Vagina (tissue), 2 donors: ENCODE data around the gene MRNIP. TPM values are rescaled to one million over a fixed set of nuclear protein-coding genes. Genes with fewer than 3 reads are reported as not detected.

Experiments
- DNase-seq, 2 donors: peaks; one replicate each; pipeline ENCODE4 v3.0.0-alpha.2; 2017; ENCODE audit errors: extremely low spot score in 2 of 2
- H3K27ac ChIP-seq: fragments of 200-600 bp; sonication (generic); one replicate; pipeline ENCODE4 v1.5.1; 2019
- H3K27me3 ChIP-seq: fragments of 200-600 bp; sonication (generic); one replicate; pipeline ENCODE4 v1.5.1; 2019
- H3K36me3 ChIP-seq, 2 donors: fragments of 200-600 bp; sonication (generic); one replicate each; pipeline ENCODE4 v1.5.1; 2017 to 2019
- H3K4me1 ChIP-seq: fragments of 200-600 bp; sonication (generic); one replicate; pipeline ENCODE4 v1.5.1; 2019
- H3K4me3 ChIP-seq, 2 donors: fragments of 200-600 bp; sonication (generic); 1 replicate in 1 of 2; 2 replicates in 1 of 2; pipeline ENCODE4 v1.5.1; 2016 to 2019
- H3K9me3 ChIP-seq: fragments of 200-600 bp; sonication (generic); one replicate; pipeline ENCODE4 v1.5.1; 2019
- POLR2A ChIP-seq, 2 donors: fragments of 450-650 bp; IDR thresholded peaks; one replicate each; pipeline ENCODE4 v1.6.1; 2017; ENCODE audit warnings: antibody characterized with exemption in 2 of 2, mild to moderate bottlenecking in 2 of 2, moderate library complexity in 2 of 2
- POLR2AphosphoS5 ChIP-seq, 2 donors: sonication (generic); formaldehyde crosslinking; IDR thresholded peaks; one replicate each; pipeline ENCODE4 v1.9.0; 2017; ENCODE audit warnings: antibody characterized with exemption in 2 of 2, mild to moderate bottlenecking in 2 of 2, low read depth in 1 of 2; ENCODE audit not compliant: insufficient read depth in 1 of 2
- intact Hi-C: fragments of 100-400 bp; cut with DNase I; formaldehyde crosslinking; loops from one replicate; pipeline ENCODE4 v1.15.1; 2023
- total RNA-seq: library from RNA; depleted of rRNA; stranded (reverse); fragments of >200 nt; gene quantifications from one replicate; pipeline ENCODE4 v1.2.3, GENCODE V29; 2016
- TF ChIP-seq, protein P1 (sequence below), 3 experiments: fragments of 450-650 bp in 2 of 3; fragments of 200-600 bp in 1 of 3; sonication (generic) in 1 of 3; IDR thresholded peaks; one replicate each; pipeline ENCODE4 v1.5.1; 2017 to 2019; ENCODE audit warnings: antibody characterized with exemption in 3 of 3, mild to moderate bottlenecking in 2 of 3, moderate library complexity in 2 of 3

The MRNIP gene
- total RNA-seq, 1 donor from 2014 or later, result 53.8 TPM

DNA sequence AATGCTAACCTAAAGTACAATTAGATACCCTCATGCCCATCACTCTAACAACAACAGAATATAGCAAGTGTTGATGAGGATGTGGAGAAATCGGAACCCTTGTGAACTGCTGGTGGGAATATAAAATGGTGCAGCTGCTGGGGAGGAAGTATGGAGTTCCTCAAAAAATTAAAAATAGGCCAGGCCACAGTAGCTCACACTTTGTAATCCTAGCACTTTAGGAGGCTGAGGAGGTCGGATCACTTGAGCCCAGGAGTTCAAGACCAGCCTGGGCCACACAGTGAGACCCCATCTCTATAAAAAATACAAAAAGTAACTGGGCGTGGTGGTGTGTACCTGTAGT lies 18.0 kb upstream of the MRNIP start:
- H3K9me3 ChIP-seq, result no peaks in the 10 kb centered on the region
- TF ChIP-seq, protein P1, sequence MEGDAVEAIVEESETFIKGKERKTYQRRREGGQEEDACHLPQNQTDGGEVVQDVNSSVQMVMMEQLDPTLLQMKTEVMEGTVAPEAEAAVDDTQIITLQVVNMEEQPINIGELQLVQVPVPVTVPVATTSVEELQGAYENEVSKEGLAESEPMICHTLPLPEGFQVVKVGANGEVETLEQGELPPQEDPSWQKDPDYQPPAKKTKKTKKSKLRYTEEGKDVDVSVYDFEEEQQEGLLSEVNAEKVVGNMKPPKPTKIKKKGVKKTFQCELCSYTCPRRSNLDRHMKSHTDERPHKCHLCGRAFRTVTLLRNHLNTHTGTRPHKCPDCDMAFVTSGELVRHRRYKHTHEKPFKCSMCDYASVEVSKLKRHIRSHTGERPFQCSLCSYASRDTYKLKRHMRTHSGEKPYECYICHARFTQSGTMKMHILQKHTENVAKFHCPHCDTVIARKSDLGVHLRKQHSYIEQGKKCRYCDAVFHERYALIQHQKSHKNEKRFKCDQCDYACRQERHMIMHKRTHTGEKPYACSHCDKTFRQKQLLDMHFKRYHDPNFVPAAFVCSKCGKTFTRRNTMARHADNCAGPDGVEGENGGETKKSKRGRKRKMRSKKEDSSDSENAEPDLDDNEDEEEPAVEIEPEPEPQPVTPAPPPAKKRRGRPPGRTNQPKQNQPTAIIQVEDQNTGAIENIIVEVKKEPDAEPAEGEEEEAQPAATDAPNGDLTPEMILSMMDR (IDR thresholded peaks at IDR 0.05), result no peak
- TF ChIP-seq POLR2AphosphoS5 (IDR thresholded peaks at IDR 0.05; ENCODE audit: insufficient read depth in 1 of 2, low read depth in 1 of 2) (no peak), POLR2A (IDR thresholded peaks at IDR 0.05) (no peak)
- no peak for DNase-seq
- H3K27me3 ChIP-seq, result no peaks in the 10 kb centered on the region
- intact Hi-C loops, result no loop called here
- peaks cover 8% of the 10 kb centered on the region for H3K4me1 ChIP-seq
- H3K36me3 ChIP-seq, result peaks cover 0 to 70% of the 10 kb centered on the region in 2 donors
- no peak overlapping the region for H3K4me3 ChIP-seq
- H3K27ac ChIP-seq, result peak overlapping the region; percentile 39

DNA sequence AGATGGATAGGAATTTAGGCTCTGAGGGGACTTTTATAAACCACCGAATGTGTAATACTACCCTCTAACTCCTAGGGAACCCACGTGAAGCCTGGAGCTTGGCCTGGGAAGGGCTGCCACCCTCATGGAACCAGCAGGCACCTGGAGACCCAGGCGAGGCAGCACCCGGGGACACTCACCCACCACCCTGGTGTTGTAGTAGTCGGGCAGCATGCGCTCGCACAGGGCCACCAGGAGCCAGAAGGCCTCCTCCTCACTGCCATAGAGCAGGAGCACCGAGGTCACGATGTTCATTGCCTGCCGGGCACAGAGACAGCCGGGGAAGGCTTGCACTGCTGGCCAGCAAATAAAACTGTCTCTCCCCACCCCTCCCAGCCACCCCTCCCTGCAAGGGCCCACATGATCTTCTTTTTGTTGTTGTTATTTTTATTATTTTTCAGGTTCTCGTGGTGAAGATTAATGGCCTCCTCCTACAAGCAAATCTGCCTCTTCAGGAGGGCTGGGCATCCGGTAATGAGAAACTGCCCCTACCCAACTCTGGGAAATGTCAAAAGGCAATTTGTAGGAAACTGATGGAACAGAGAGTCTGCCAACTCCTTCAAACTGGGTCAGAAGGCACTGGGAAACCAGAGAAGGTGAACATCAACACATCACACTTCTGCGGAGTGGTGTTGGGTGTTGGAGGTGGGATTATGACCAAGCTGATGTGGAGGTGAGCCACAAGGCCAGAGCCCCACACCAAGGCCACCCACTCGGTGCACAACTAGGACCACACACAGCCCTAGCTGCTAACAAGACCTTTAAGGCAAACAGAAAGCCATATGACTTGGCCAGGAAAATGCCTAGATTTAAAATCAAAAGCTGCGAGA lies 17.4 kb upstream of the MRNIP start:
- Histone ChIP-seq H3K9me3 (no peaks in the 10 kb centered on the region), H3K27ac (peak overlapping the region; percentile 39), H3K36me3 (peaks cover 0 to 75% of the 10 kb centered on the region in 2 donors), H3K4me3 (no peak overlapping the region), H3K27me3 (no peaks in the 10 kb centered on the region), H3K4me1 (peaks cover 8% of the 10 kb centered on the region)
- DNase-seq, result no peak
- intact Hi-C loops, result no loop called here
- no peak for TF ChIP-seq POLR2A (IDR thresholded peaks at IDR 0.05)
- no peak for TF ChIP-seq POLR2AphosphoS5 (IDR thresholded peaks at IDR 0.05; ENCODE audit: insufficient read depth in 1 of 2, low read depth in 1 of 2)
- TF ChIP-seq, protein P1 (IDR thresholded peaks at IDR 0.05), result no peak

DNA sequence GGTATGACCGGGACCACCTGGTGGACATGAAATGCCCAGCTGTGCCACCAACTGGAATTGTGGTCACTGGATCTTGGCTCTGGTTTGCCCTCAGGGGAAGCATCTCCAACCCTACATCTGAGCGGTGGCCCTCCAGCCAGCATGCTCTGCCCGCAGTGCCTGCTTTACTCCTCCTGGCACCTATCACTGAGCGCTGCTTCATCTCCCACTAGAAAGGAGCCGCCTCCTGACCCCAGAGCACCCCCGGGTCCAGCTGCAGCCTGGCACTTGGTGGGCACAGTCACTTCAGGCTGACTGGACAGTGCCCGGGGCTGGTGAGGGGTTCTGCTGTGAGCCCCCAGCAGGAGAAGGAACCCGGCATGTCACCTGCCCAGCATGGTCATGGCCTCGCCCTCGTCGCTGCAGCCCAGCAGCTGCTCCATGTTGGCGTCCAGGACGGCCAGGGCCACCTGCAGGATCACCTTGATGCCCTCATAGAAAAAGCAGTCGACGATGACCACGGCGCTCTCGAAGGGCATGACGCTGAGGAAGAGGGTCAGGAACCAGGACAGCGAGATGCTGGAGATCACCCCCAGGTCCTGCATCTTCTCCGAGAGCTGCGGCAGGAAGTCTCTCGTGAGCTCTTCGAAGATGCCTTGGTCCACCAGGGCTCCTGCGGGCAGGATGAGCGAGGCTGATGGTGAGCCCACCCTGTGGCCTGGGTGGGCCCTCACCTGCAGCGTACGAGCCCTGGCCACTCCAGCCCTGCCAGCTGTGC lies 16.1 kb upstream of the MRNIP start:
- Histone ChIP-seq H3K4me3 (no peak overlapping the region), H3K27ac (no peak overlapping the region), H3K9me3 (no peaks in the 10 kb centered on the region), H3K27me3 (no peaks in the 10 kb centered on the region), H3K36me3 (peaks cover 0 to 75% of the 10 kb centered on the region in 2 donors), H3K4me1 (peaks cover 8% of the 10 kb centered on the region)
- intact Hi-C loops, result no loop called here
- no peak for DNase-seq
- no peak for TF ChIP-seq POLR2AphosphoS5 (IDR thresholded peaks at IDR 0.05; ENCODE audit: insufficient read depth in 1 of 2, low read depth in 1 of 2)
- TF ChIP-seq, protein P1 (IDR thresholded peaks at IDR 0.05), result no peak
- TF ChIP-seq POLR2A (IDR thresholded peaks at IDR 0.05), result no peak

DNA sequence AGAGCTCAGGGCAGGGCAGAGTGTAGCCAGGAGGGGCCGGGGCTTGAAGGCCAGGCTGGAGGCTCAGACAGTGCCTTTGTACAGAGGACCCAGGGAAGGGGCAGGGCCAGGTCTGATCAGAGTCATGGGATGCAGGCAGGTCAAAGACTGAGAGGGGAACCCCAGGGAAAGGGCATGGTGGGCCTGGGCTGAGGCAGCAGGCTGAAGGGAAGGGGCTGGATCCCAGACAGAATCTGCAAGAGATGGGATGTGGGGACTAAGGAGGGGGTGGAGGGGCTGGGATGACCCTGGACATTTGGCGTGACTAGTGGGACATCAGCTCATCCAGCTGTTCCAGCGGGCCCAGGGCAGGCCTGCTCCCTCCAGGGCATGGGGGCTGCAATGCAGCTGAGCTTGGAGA lies 15.5 kb upstream of the MRNIP start:
- intact Hi-C loops, result no loop called here
- DNase-seq, result no peak
- peaks cover 8% of the 10 kb centered on the region for H3K4me1 ChIP-seq
- H3K4me3 ChIP-seq, result no peak overlapping the region
- no peak overlapping the region for H3K27ac ChIP-seq
- no peaks in the 10 kb centered on the region for H3K9me3 ChIP-seq
- no peaks in the 10 kb centered on the region for H3K27me3 ChIP-seq
- TF ChIP-seq POLR2AphosphoS5 (IDR thresholded peaks at IDR 0.05; ENCODE audit: insufficient read depth in 1 of 2, low read depth in 1 of 2), result no peak
- TF ChIP-seq, protein P1 (IDR thresholded peaks at IDR 0.05), result no peak
- TF ChIP-seq POLR2A (IDR thresholded peaks at IDR 0.05), result no peak
- H3K36me3 ChIP-seq, result peaks cover 0 to 75% of the 10 kb centered on the region in 2 donors
